Measurements from ENCODE around the gene GABARAP. TPM values are rescaled to one million over a fixed set of nuclear protein-coding genes. Genes with fewer than 3 reads are reported as not detected.

Gene GABARAP
- total RNA-seq, 1 experiment from 2014 or later = 595 TPM

DNA sequence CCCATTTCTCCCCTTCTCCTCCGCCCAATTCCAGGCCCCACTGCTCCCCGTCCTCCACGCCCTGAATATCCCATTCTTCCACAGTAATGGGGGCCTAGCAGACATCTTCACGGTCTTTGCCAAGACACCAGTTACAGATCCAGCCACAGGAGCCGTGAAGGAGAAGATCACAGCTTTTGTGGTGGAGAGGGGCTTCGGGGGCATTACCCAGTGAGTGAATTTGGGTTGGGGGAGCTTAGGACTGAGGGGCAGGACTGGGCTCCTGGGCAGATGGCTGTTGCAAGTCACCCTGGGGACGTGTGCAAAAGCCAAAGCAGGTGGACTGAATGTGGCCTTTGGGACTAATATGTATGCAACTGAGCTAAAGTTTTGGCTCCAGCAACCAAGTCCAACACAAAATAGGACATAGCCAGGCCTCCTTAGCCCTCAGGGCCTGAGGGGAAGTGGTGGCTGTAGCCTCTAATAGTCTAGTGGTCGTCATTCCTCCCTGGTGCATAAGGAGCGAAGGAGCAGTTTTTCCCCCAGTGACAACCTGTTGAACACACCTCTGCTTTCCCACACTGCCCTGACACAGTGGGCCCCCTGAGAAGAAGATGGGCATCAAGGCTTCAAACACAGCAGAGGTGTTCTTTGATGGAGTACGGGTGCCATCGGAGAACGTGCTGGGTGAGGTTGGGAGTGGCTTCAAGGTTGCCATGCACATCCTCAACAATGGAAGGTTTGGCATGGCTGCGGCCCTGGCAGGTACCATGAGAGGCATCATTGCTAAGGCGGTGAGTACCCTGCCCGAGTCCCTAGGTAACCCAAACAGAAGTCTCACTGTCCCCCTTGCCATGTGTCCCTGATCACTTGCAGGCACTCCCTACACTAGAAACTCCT is 19.9 kb downstream of the GABARAP start:
- no peak for DNase-seq (ENCODE audit: low read depth)

DNA sequence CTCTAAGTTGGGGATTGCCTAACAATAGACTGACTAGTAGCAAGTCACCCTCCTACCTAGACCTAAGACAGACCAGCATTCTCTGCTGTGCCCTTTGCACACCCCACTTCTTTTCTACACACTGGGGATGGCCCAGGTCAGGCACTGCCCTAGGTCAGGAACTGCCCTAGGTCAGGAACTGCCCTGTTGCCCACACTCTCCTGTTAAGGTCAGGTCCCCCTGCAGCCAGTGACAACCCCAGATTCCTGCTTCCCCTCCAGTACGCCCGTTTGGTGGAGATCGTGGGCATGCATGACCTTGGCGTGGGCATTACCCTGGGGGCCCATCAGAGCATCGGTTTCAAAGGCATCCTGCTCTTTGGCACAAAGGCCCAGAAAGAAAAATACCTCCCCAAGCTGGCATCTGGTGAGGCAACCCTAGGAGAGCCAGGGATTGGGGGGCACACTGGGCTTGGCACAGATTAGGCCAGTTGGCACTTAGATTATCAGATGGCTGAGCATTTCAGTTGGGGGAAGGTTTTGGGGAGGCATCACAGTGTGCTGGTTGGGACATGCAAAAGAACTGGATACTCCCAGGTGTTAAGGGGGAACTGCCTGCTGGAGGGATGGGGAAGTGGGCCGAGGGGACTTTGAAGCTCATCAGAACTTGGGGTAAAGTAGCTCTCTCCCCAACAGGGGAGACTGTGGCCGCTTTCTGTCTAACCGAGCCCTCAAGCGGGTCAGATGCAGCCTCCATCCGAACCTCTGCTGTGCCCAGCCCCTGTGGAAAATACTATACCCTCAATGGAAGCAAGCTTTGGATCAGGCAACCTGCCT is 20.8 kb downstream of the GABARAP start:
- DNase-seq (ENCODE audit: low read depth) = no peak

DNA sequence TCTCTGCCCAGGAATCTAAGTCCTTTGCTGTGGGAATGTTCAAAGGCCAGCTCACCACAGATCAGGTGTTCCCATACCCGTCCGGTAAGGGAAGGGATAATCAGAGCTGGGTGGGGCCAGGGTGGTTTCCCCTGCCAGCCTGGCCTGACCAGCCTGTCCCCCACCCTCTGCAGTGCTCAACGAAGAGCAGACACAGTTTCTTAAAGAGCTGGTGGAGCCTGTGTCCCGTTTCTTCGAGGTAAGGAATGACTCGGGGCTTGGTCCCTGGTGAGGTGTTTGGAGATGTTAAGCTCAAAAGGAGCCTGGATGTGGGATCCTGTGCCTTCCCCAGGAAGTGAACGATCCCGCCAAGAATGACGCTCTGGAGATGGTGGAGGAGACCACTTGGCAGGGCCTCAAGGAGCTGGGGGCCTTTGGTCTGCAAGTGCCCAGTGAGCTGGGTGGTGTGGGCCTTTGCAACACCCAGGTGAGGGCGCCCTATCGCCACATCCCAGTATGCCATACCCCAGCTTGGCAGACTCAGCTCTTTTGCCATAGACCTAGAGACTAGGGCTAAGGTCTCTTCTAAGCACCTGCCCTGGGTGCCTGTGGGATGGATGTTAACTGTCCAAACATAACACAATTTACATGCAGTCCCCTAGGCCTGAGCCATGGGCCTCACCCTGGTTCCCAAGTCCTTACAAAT is 21.5 kb downstream of the GABARAP start:
- peak; percentile 64 for DNase-seq (ENCODE audit: low read depth)

- DNase-seq (ENCODE audit: low read depth) = peak; percentile 94
These were observed 22.2 kb downstream of the GABARAP start, which contains the start of the genes ACADVL and DLG4 for GRCh38 chr17:7219812-7220592. TSS of gene ACADVL (plus strand) at chr17:7219938. CDS start at chr17:7219985, 47 bp downstream. TSS of gene DLG4 (minus strand) at chr17:7219836.

GRCh38 chr17:7219229-7219811 is 22.9 kb downstream of the GABARAP start:
- DNase-seq (ENCODE audit: low read depth) = no peak

DNA sequence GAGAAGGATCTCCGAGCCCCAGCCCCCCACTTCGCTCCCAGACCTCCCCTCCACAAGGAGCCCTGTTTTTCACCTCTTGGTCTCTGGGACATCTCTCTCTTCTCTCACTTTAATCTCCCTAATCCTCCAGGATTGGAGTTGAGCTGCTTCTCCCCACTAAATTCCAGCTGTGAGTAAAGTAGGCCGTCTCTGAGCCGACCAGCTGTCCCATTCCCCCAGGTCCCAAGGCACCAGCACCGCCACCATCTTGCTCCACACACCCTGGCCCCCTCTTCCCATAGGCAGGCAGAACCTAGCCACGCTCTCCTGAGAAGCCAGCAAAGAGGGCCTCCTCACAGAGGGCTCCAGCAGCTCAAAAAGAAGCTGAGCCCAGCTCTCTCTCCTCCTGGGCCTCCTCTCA is 23.5 kb downstream of the GABARAP start:
- DNase-seq (ENCODE audit: low read depth) = no peak

- DNase-seq (ENCODE audit: low read depth) = no peak
These were observed 24.1 kb downstream of the GABARAP start for GRCh38 chr17:7218166-7218565.

- peak; percentile 54 for DNase-seq (ENCODE audit: low read depth)
These were observed 24.9 kb downstream of the GABARAP start for GRCh38 chr17:7217113-7217987.

- DNase-seq (ENCODE audit: low read depth) = no peak
These were observed 25.8 kb downstream of the GABARAP start for GRCh38 chr17:7216242-7217112.

DNA sequence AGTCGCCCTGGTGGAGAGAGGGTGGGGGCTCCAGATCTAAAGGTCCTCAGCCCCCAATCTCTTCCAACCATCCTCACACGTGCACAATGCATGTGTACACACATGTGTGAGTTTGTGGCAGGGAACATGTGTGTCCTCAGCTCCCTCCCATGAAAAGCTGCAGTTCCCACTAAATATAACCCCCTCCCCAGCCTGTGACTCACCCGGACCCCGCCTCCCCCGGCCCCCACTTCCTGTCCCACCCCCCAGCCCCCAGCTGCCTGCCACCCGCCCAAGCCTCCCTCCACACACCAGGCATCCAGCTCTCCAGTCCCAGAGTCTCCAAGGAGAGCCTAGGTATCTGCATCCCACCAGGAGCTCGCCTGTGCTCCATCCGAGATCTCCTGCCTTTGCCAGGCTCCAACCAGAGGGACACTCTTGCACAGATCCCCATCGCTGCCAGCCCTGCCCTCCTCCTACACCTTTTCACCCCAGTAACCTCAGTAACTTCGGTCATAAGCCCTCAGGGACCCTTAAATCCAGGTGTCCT is 26.5 kb downstream of the GABARAP start:
- no peak for DNase-seq (ENCODE audit: low read depth)

GRCh38 chr17:7215136-7215638 is 27.1 kb downstream of the GABARAP start:
- peak; percentile 44 for DNase-seq (ENCODE audit: low read depth)

DNA sequence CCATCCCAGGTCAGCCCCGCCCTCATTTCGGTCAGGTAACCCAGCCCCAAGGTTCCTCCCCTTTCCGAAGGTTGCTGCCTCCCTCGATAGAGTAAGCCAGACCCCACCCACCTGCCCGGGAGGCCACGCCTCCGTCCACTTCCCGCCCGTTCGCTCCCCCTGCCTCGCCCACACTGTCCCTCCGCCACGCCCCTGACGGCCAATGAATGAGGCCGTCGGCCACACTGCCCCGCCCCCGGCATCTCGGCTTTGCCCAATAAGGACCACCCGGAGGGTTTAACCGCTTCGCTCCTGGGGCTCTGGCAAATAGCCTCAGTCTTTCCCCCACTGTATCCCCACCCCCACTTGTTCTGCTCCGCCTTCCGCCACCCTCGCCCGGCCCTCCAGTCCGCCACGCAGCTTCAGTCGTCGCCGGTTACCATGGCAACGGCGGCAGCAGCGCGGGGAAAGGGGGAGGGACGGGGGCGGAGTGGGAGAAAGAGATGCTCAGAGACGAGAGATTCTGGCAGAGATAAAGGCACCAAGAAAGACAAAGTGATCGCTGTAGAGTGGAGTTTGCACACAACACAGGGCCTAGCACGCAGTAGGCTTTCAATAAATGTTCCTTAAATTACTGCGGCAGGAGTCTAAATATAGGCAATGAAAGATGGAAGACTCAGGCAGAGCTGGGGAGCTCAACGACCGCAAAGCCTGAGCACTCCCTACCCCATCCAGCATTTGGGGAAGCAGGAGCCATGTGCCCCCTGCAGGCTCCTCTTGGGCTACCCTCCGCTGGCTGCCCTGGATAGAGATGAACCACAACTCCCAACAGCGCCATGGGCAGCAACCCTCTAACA is 27.7 kb downstream of the GABARAP start:
- peak; percentile 95 for DNase-seq (ENCODE audit: low read depth)

DNA sequence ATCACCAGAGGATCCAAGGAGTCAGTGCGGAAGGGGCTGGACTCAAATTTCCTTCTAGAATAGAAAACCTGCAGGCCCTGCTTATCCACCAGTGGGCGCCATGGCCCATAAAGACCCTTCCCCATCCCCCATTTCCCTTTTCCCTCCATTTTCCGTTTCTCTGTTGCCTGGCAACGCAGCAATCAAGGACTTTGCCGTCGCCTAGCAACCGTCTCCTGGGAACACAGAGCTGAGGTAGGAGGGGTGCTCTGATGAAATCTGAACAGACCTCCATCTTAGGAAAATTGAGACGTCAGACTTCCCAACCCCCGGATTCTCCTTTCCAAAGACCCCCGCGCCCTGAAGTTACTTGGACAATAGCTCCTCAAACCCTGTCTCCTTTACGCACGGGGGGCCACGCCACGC is 28.4 kb downstream of the GABARAP start:
- DNase-seq (ENCODE audit: low read depth) = peak; percentile 84

DNA sequence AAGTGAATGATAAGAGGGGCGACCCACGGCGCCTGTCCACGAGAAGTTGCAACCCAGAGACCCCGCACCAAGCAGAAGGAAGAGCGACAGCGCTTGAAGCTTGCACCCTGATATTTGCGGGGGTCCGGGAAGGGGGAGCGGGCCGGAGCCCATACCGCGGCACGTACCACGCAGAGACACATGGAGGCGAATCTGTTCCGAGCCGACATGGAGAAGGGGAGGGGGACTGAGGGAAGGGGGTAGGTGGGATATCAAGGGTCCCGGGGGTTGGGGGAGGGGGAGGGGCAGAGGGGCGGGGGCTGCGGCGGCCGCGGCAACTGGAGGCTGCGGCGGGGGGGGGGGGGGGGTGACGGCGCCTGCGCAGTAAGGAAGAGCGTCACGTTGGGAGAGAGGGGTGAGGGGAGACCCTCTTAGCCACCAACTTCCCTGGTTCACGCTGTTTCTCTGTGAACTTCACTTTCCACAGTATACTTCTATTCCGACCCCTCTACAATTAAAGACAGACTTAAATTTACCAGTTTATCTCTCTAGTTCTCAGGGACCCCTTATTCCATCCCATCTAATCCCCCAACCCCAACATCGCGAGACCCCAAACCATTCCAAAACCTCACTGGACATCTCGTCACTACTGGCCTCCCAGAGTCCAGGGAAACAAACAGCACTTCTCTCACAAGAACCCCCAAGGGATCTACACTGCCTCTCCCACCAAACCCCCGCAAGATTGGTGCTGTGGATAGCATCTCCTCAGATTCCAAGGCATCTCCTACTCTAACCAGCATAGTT is 30.6 kb downstream of the GABARAP start:
- no peak for DNase-seq (ENCODE audit: low read depth)

GRCh38 chr17:7208754-7209460 is 33.3 kb downstream of the GABARAP start:
- DNase-seq (ENCODE audit: low read depth) = no peak

GRCh38 chr17:7208027-7208571 is 34.1 kb downstream of the GABARAP start:
- no peak for DNase-seq (ENCODE audit: low read depth)

Data from M059J (cell line).